CD4-positive, alpha-beta memory T cell (primary cell): ENCODE results near the gene TMUB2. TPM values are rescaled to one million over a fixed set of nuclear protein-coding genes. Genes with fewer than 3 reads are reported as not detected.

ENCODE experiments used
- CTCF ChIA-PET: fragments of 350-600 bp; sonication (Branson Sonifier 250); formaldehyde crosslinking; loops from one replicate; lab custom pipeline; 2021; ENCODE audit warnings: inconsistent platforms; ENCODE audit not compliant: partially characterized antibody; lab: Charles Lee
- POLR2A ChIA-PET: fragments of 350-600 bp; sonication (Branson Sonifier 250); formaldehyde crosslinking; loops from one replicate; lab custom pipeline; 2021; ENCODE audit not compliant: partially characterized antibody; lab: Charles Lee
- DNase-seq, 5 donors: peaks; one replicate each; pipeline versions ENCODE4 v3.0.0 to v3.0.0-alpha.2; 2020 to 2022; ENCODE audit warnings: mixed read lengths in 1 of 5
- H3K27ac ChIP-seq: one replicate; pipeline ENCODE4 v1.7.0; 2013; ENCODE audit warnings: low read depth, low read length
- H3K27me3 ChIP-seq: 2 replicates; pipeline ENCODE4 v1.7.0; 2013; ENCODE audit warnings: mild to moderate bottlenecking, low read length, moderate library complexity; ENCODE audit not compliant: insufficient read depth
- H3K36me3 ChIP-seq: 2 replicates; pipeline ENCODE4 v1.7.0; 2013; ENCODE audit warnings: mild to moderate bottlenecking, low read length, moderate library complexity; ENCODE audit not compliant: insufficient read depth
- H3K4me1 ChIP-seq: 2 replicates; pipeline ENCODE4 v1.7.0; 2013; ENCODE audit warnings: mild to moderate bottlenecking, low read length, moderate library complexity; ENCODE audit not compliant: insufficient read depth
- H3K4me3 ChIP-seq, 2 donors: one replicate each; pipeline ENCODE4 v1.7.0; 2013; ENCODE audit warnings: low read length in 2 of 2, mild to moderate bottlenecking in 1 of 2
- H3K9me3 ChIP-seq, 2 donors: one replicate each; pipeline ENCODE4 v1.7.0; 2013; ENCODE audit warnings: low read length in 2 of 2, control low read depth in 1 of 2; ENCODE audit not compliant: control insufficient read depth in 1 of 2
- H3K27ac Mint-ChIP-seq, 7 donors: one replicate each; pipeline ENCODE4 v1.8.0; 2020 to 2021; ENCODE audit warnings: mixed read lengths in 7 of 7, mild to moderate bottlenecking in 6 of 7, inconsistent platforms in 3 of 7, moderate library complexity in 3 of 7
- H3K27me3 Mint-ChIP-seq, 2 donors: one replicate each; pipeline ENCODE4 v1.8.0; 2020 to 2021; ENCODE audit warnings: mixed read lengths in 2 of 2
- H3K36me3 Mint-ChIP-seq, 2 donors: one replicate each; pipeline ENCODE4 v1.8.0; 2020 to 2021; ENCODE audit warnings: mixed read lengths in 2 of 2, inconsistent platforms in 1 of 2, mild to moderate bottlenecking in 1 of 2
- H3K4me1 Mint-ChIP-seq, 4 donors: one replicate each; pipeline ENCODE4 v1.8.0; 2020 to 2021; ENCODE audit warnings: mixed read lengths in 4 of 4, mild to moderate bottlenecking in 1 of 4
- H3K4me3 Mint-ChIP-seq, 8 donors: one replicate each; pipeline ENCODE4 v1.8.0; 2020 to 2021; ENCODE audit warnings: mixed read lengths in 8 of 8, mild to moderate bottlenecking in 7 of 8, moderate library complexity in 6 of 8, inconsistent platforms in 3 of 8
- H3K9me3 Mint-ChIP-seq, 8 donors: one replicate each; pipeline ENCODE4 v1.8.0; 2020 to 2021; ENCODE audit warnings: mixed read lengths in 8 of 8, mild to moderate bottlenecking in 5 of 8, inconsistent platforms in 3 of 8, moderate library complexity in 1 of 8
- intact Hi-C: fragments of 100-400 bp; cut with micrococcal nuclease; formaldehyde crosslinking; loops from one replicate; pipeline ENCODE4 v1.15.1; 2023
- polyA plus RNA-seq, 2 donors: library from polyadenylated mRNA; unstranded; fragments of 300-500 nt; fragmentation: Illumina TruSeq; gene quantifications; one replicate each; pipeline ENCODE4 v1.2.3, GENCODE V29; 2021
- total RNA-seq, 2 experiments: library from RNA; stranded (reverse); gene quantifications; one replicate each; pipeline ENCODE4 v1.2.3, GENCODE V29; 2021

The TMUB2 gene
- total and polyA plus RNA-seq, 4 experiments from 2014 or later = 35.3 to 47.9 (median 40.4) TPM

DNA sequence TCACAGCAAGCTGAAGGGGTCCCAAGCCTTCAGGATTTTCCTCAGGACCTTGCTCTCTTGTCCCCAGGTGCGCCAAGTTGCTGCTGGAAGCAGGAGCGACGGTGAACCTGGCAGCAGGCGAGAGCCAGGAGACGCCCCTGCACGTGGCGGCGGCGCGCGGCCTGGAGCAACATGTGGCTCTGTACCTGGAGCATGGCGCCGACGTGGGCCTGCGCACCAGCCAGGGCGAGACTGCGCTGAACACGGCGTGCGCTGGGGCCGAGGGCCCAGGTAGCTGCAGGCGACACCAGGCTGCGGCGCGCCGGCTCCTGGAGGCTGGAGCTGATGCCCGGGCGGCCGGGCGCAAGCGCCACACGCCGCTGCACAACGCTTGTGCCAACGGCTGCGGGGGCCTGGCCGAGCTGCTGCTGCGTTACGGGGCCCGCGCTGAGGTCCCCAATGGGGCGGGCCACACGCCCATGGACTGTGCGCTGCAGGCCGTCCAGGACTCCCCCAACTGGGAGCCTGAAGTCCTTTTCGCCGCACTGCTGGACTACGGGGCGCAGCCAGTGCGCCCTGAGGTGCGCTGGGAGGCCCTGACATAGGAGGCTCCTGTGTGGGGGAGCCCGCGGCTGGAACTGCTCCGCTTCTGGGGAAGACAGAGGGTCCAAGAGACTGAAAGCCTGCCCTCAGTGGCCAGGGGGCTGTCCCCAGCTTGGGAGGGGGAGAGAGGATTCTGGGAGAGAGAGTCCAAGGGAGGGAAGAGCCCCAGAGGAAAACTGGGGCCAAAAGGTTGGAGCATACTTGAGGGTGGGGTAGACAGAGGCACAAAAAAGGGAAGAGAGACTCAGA lies 9.9 kb upstream of the TMUB2 start:
- Mint-ChIP-seq H3K4me3 (no peak overlapping the region), H3K9me3 (no peaks in the 10 kb centered on the region), H3K36me3 (peaks cover 9 to 21% of the 10 kb centered on the region in 2 donors), H3K4me1 (peaks cover 3 to 8% (median 3%) of the 10 kb centered on the region in 4 donors), H3K27me3 (no peaks in the 10 kb centered on the region), H3K27ac (peak overlapping the region in 1 of 7 donors; percentile 31)
- peaks cover 11% of the 10 kb centered on the region for H3K36me3 ChIP-seq
- H3K4me1 ChIP-seq = no peaks in the 10 kb centered on the region
- intact Hi-C loops = no loop called here
- H3K4me3 ChIP-seq = no peak overlapping the region
- POLR2A ChIA-PET = interaction anchor here (1.4 kb wide), 1 partner anchor 9 kb away, joined by 8 read pairs; the partner anchor contains the start of gene TMUB2
- H3K27me3 ChIP-seq = no peaks in the 10 kb centered on the region
- H3K27ac ChIP-seq = no peak overlapping the region
- CTCF ChIA-PET = interaction anchor here (1.1 to 1.6 kb wide), 2 partner anchors 10 to 31 kb away, joined by 3 read pairs; no protein-coding TSS in a partner anchor
- DNase-seq = no peak
- no peaks in the 10 kb centered on the region for H3K9me3 ChIP-seq

DNA sequence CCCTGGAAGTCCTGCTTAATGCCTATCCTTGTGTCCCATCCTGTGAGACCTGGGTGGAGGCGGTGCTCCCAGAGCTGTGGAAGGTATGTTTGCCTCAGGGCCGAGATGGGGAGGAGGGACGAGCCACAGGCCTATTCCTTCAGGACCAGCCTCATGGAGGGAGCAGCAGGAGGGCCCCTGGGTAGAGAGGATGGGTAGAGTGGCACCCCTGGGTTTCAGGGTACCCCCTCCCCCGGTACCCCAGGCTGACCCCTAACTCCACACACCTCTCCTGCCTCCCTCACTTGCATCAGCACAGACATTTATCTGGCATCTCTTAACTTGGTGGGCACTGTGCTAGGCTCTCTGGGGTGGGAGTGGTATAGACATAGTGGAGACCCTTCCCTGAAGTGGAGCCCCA lies 9.1 kb upstream of the TMUB2 start:
- peaks cover 16% of the 10 kb centered on the region for H3K36me3 ChIP-seq
- DNase-seq = no peak
- no peaks in the 10 kb centered on the region for H3K27me3 ChIP-seq
- no peak overlapping the region for H3K4me3 Mint-ChIP-seq
- no peak overlapping the region for H3K27ac Mint-ChIP-seq
- no peaks in the 10 kb centered on the region for H3K27me3 Mint-ChIP-seq
- ChIA-PET POLR2A (no interaction called here), CTCF (no interaction called here)
- H3K4me1 ChIP-seq = no peaks in the 10 kb centered on the region
- H3K9me3 Mint-ChIP-seq = no peaks in the 10 kb centered on the region
- intact Hi-C loops = no loop called here
- H3K4me3 ChIP-seq = no peak overlapping the region
- no peaks in the 10 kb centered on the region for H3K9me3 ChIP-seq
- H3K4me1 Mint-ChIP-seq = peaks cover 3 to 11% (median 8%) of the 10 kb centered on the region in 4 donors
- H3K27ac ChIP-seq = no peak overlapping the region
- peaks cover 13 to 27% of the 10 kb centered on the region in 2 donors for H3K36me3 Mint-ChIP-seq

DNA sequence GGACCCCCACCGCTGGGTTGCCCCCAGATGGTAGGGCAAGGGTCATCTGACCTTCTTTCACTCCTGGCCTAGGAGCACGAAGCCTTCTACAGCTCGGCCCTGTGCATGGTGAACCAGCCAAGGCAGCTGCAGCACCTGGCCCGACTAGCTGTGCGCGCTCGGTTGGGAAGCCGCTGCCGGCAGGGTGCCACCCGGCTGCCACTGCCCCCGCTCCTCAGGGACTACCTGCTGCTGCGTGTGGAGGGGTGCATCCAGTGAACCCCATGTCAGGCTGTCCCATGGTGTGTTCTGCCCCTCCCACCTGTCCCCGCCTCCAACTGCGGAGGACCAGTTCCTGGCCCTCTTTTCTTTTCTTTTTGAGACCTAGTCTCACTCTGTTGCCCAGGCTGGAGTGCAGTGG lies 8.6 kb upstream of the TMUB2 start:
- Mint-ChIP-seq H3K4me3 (no peak overlapping the region), H3K27me3 (no peaks in the 10 kb centered on the region), H3K9me3 (no peaks in the 10 kb centered on the region), H3K4me1 (peaks cover 3 to 12% (median 10%) of the 10 kb centered on the region in 4 donors), H3K36me3 (peaks cover 13 to 27% of the 10 kb centered on the region in 2 donors), H3K27ac (peak overlapping the region in 1 of 7 donors; percentile 10)
- Histone ChIP-seq H3K4me1 (peaks cover 3% of the 10 kb centered on the region), H3K4me3 (no peak overlapping the region), H3K27me3 (no peaks in the 10 kb centered on the region), H3K27ac (no peak overlapping the region), H3K9me3 (no peaks in the 10 kb centered on the region), H3K36me3 (peaks cover 19% of the 10 kb centered on the region)
- CTCF ChIA-PET = no interaction called here
- intact Hi-C loops = no loop called here
- POLR2A ChIA-PET = no interaction called here
- DNase-seq = no peak

- Histone ChIP-seq H3K36me3 (peaks cover 19% of the 10 kb centered on the region), H3K4me1 (peaks cover 36% of the 10 kb centered on the region), H3K27ac (no peak overlapping the region), H3K9me3 (no peaks in the 10 kb centered on the region), H3K27me3 (no peaks in the 10 kb centered on the region), H3K4me3 (no peak overlapping the region)
- H3K27ac Mint-ChIP-seq = peak overlapping the region in 3 of 7 donors; percentile 8 to 46 (median 35)
- no peaks in the 10 kb centered on the region for H3K27me3 Mint-ChIP-seq
- peak overlapping the region in 3 of 8 donors; percentile 7 to 20 (median 8) for H3K4me3 Mint-ChIP-seq
- peaks cover 0 to 3% (median 0%) of the 10 kb centered on the region in 8 donors for H3K9me3 Mint-ChIP-seq
- peaks cover 13 to 36% of the 10 kb centered on the region in 2 donors for H3K36me3 Mint-ChIP-seq
- H3K4me1 Mint-ChIP-seq = peaks cover 25 to 55% (median 42%) of the 10 kb centered on the region in 4 donors
- DNase-seq = no peak
- intact Hi-C loops = no loop called here
- ChIA-PET POLR2A (interaction anchor here (0.8 to 1.2 kb wide), 2 partner anchors 21 to 116 kb away, joined by 3 read pairs; partner anchors contain the start of gene LSM12), CTCF (no interaction called here)
These were observed 3.7 kb upstream of the TMUB2 start for GRCh38 chr17:44183024-44183423.

DNA sequence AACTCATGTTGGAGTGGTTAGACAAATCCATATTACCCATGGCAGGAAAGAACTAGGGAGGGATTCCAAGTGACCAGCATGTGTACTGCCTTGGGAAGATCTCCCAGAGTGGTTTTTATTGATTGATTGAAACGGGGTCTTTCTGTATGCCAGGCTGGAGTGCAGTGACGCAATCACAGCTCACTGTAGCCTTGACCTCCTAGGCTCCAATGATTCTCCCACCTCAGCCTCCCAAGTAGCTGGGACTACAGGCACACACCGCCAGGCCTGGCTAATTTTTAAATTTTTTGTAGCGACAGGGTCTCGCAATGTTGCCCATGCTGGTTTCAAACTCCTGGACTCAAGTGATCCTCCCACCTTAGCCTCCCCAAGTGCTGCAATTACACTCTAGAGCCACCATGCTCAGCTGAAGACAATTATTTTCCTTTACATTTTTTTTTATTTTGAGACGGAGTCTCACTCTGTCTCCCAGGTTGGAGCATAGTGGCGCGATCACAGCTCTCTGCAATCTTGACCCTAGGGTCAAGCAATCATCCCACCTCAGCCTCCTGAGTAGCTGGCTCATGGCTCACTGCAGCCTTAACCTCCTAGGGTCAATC lies 2.5 kb upstream of the TMUB2 start:
- Histone ChIP-seq H3K4me3 (no peak overlapping the region), H3K4me1 (peaks cover 44% of the 10 kb centered on the region), H3K27ac (no peak overlapping the region), H3K9me3 (no peaks in the 10 kb centered on the region), H3K27me3 (no peaks in the 10 kb centered on the region), H3K36me3 (peaks cover 19% of the 10 kb centered on the region)
- H3K4me1 Mint-ChIP-seq = peaks cover 32 to 67% (median 46%) of the 10 kb centered on the region in 4 donors
- H3K27ac Mint-ChIP-seq = peak overlapping the region in 6 of 7 donors; percentile 12 to 96 (median 39)
- ChIA-PET POLR2A (interaction anchor here (1.0 to 10.9 kb wide), 6 partner anchors 12 to 141 kb away, joined by 3 to 159 read pairs (median 28); partner anchors contain the start of genes ATXN7L3, HDAC5, SLC25A39 and UBTF), CTCF (interaction anchor here (1.3 to 4.2 kb wide), 4 partner anchors 14 to 147 kb away, joined by 3 to 32 read pairs (median 8); partner anchors contain the start of gene ASB16)
- peak overlapping the region in 6 of 8 donors; percentile 4 to 99 (median 30) for H3K4me3 Mint-ChIP-seq
- no peaks in the 10 kb centered on the region for H3K27me3 Mint-ChIP-seq
- peaks cover 8 to 34% of the 10 kb centered on the region in 2 donors for H3K36me3 Mint-ChIP-seq
- no peak for DNase-seq
- peaks cover 0 to 5% (median 0%) of the 10 kb centered on the region in 8 donors for H3K9me3 Mint-ChIP-seq
- intact Hi-C loops = no loop called here

DNA sequence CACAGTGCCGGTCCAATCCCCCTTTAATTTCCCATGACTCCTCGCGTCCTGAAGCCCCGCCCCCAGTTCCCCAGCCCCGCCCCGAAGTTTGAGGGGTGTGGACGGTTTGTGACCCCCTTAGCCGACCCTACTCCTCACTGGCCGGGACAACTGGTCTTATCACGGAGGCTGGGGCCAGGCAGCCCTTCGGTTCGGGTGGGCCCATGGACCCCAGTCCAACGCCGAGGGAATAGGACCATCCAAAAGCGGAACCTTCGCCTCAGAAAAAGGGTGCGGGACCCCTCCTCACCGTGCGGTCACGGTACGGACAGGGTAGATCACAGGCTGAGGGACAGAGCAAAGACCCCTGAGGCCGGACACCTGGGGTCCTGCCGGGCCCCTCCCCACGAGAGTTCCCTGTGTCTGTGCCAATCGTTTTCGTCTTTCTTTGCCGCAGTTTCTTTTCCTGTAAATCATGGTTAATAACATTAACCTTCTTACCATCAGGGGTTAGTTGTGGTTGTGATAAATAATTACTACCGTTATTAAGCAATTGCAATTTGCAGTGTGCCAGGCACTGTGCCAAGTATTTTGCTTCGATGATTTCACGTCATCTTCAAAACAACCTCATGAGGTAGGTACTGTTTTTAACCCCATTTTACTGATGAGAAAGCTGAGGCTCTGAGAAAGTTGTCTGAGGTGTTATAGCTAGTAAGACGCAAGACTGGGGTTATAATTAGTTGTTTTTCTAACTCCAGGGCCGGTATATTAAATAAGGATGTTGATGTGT lies 543 bp downstream of the TMUB2 start:
- POLR2A ChIA-PET = interaction anchor here (0.6 to 10.9 kb wide), 25 partner anchors 8 to 863 kb away, joined by 3 to 159 read pairs (median 6); partner anchors contain the start of genes ATXN7L3, G6PC3, GPATCH8 and HDAC5
- Histone ChIP-seq H3K27ac (peak overlapping the region; percentile 98), H3K4me3 (peak overlapping the region; percentile 65 to 96), H3K4me1 (peaks cover 44% of the 10 kb centered on the region), H3K27me3 (no peaks in the 10 kb centered on the region), H3K36me3 (peaks cover 22% of the 10 kb centered on the region), H3K9me3 (no peaks in the 10 kb centered on the region)
- CTCF ChIA-PET = interaction anchor here (0.7 to 4.2 kb wide), 9 partner anchors 11 to 158 kb away, joined by 3 to 32 read pairs (median 8); partner anchors contain the start of genes GRN and HROB
- peaks cover 0 to 5% (median 0%) of the 10 kb centered on the region in 8 donors for H3K9me3 Mint-ChIP-seq
- peaks cover 12 to 40% of the 10 kb centered on the region in 2 donors for H3K36me3 Mint-ChIP-seq
- DNase-seq = peak; percentile 40 to 69 (median 51)
- intact Hi-C loops = no loop called here
- H3K27ac Mint-ChIP-seq = peak overlapping the region; percentile 96 to 100 (median 100)
- peak overlapping the region; percentile 97 to 100 (median 99) for H3K4me3 Mint-ChIP-seq
- H3K27me3 Mint-ChIP-seq = no peaks in the 10 kb centered on the region
- H3K4me1 Mint-ChIP-seq = peaks cover 31 to 62% (median 46%) of the 10 kb centered on the region in 4 donors
